Endothelial cell (in vitro differentiated cells): ENCODE measurements around the gene RCOR3. TPM values are rescaled to one million over a fixed set of nuclear protein-coding genes. Genes with fewer than 3 reads are reported as not detected.
A peak's percentile ranks its signal among the peaks of the same experiment; 100 is the strongest.

Experiments used
- DNase-seq: peaks from one replicate; pipeline ENCODE4 v3.0.0; 2021; ENCODE audit warnings: low spot score
- H3K27ac Mint-ChIP-seq: one replicate; pipeline ENCODE4 v1.8.0; 2021; ENCODE audit warnings: mixed read lengths, inconsistent platforms; ENCODE audit not compliant: unreplicated experiment
- H3K27me3 Mint-ChIP-seq: one replicate; pipeline ENCODE4 v1.8.0; 2021; ENCODE audit warnings: mild to moderate bottlenecking, moderate library complexity, mixed read lengths, inconsistent platforms; ENCODE audit not compliant: unreplicated experiment
- H3K36me3 Mint-ChIP-seq: one replicate; pipeline ENCODE4 v1.8.0; 2021; ENCODE audit warnings: mild to moderate bottlenecking, low read depth, mixed read lengths, inconsistent platforms; ENCODE audit not compliant: unreplicated experiment
- H3K4me1 Mint-ChIP-seq: one replicate; pipeline ENCODE4 v1.8.0; 2021; ENCODE audit warnings: mild to moderate bottlenecking, mixed read lengths, inconsistent platforms; ENCODE audit not compliant: unreplicated experiment
- H3K4me3 Mint-ChIP-seq: one replicate; pipeline ENCODE4 v1.8.0; 2021; ENCODE audit warnings: mild to moderate bottlenecking, mixed read lengths, inconsistent platforms; ENCODE audit not compliant: unreplicated experiment
- H3K9me3 Mint-ChIP-seq: one replicate; pipeline ENCODE4 v1.8.0; 2021; ENCODE audit warnings: mixed read lengths, inconsistent platforms; ENCODE audit not compliant: unreplicated experiment
- long read RNA-seq: library from polyadenylated mRNA; unstranded; transcript quantifications from one replicate; pipeline ENCODE4 v2.0.0, GENCODE V29; 2020; ENCODE audit not compliant: unreplicated experiment
- total RNA-seq: library from RNA; stranded (reverse); fragmentation: NEBNext Ultra II Directional; extraction: Animal tissue kit (Norgen Biotek cat#: 25700); gene quantifications from one replicate; pipeline ENCODE4 v1.2.1, GENCODE V29; 2021; ENCODE audit not compliant: unreplicated experiment
- TF ChIP-seq, protein P1 (sequence below): fragments of 200-600 bp; sonication (generic); IDR thresholded peaks from one replicate; pipeline ENCODE4 v1.5.0; 2021; ENCODE audit warnings: antibody characterized with exemption; ENCODE audit not compliant: unreplicated experiment

The RCOR3 gene
- 39.6 TPM for total RNA-seq
- long read RNA-seq, partial matches to known transcripts = 1 of 3 reads
- long read RNA-seq, other reads (novel, unspliced or antisense) = 2 of 3 reads

GRCh38 chr1:211258756-211259637, at the start of gene RCOR3:
Gene RCOR3, plus strand, starts transcription at chr1:211259366. Its CDS starts 195 bp downstream, at chr1:211259561.
- TF ChIP-seq, protein P1, sequence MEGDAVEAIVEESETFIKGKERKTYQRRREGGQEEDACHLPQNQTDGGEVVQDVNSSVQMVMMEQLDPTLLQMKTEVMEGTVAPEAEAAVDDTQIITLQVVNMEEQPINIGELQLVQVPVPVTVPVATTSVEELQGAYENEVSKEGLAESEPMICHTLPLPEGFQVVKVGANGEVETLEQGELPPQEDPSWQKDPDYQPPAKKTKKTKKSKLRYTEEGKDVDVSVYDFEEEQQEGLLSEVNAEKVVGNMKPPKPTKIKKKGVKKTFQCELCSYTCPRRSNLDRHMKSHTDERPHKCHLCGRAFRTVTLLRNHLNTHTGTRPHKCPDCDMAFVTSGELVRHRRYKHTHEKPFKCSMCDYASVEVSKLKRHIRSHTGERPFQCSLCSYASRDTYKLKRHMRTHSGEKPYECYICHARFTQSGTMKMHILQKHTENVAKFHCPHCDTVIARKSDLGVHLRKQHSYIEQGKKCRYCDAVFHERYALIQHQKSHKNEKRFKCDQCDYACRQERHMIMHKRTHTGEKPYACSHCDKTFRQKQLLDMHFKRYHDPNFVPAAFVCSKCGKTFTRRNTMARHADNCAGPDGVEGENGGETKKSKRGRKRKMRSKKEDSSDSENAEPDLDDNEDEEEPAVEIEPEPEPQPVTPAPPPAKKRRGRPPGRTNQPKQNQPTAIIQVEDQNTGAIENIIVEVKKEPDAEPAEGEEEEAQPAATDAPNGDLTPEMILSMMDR = peak; percentile 77
- Mint-ChIP-seq H3K4me3 (peak within 1 kb of the TSS; percentile 96), H3K4me1 (peaks cover 18% of the 10 kb centered on the region), H3K36me3 (peaks cover 5% of the 10 kb centered on the region), H3K27ac (peak within 1 kb of the TSS; percentile 94), H3K9me3 (no peaks in the 10 kb centered on the region), H3K27me3 (peaks cover 12% of the 10 kb centered on the region)
- DNase-seq = peak; percentile 95

- TF ChIP-seq, protein P1 = no peak
- Mint-ChIP-seq H3K9me3 (no peaks in the 10 kb centered on the region), H3K4me3 (no peak overlapping the region)
Measured at GRCh38 chr1:211210052-211210451, 49.1 kb upstream of the RCOR3 start.

DNA sequence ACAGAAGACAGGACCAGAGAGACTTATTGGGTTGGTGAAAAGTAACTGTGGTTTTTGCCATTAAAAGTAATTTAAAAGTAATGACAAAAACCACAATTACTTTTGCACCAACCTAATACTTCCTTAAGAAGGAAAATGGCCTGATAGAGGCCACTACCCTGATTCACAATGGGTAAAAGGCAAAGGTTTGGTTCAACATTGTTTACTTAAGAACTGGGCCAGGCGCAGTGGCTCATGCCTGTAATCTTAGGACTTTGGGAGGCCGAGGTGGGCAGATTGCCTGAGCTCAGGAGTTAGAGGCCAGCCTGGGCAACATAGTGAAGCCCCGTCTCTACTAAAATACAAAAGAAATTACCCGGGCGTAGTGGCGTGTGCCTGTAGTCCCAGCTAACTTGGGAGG, 48.2 kb upstream of the RCOR3 start:
- Mint-ChIP-seq H3K27me3 (peaks cover 2% of the 10 kb centered on the region), H3K36me3 (no peaks in the 10 kb centered on the region), H3K27ac (no peak overlapping the region), H3K4me1 (no peaks in the 10 kb centered on the region), H3K4me3 (no peak overlapping the region), H3K9me3 (no peaks in the 10 kb centered on the region)
- TF ChIP-seq, protein P1 = no peak
- DNase-seq = no peak

More at GRCh38 chr1:211210052-211210451, 49.1 kb upstream of the RCOR3 start:
- Mint-ChIP-seq H3K27ac (no peak overlapping the region), H3K27me3 (no peaks in the 10 kb centered on the region), H3K4me1 (no peaks in the 10 kb centered on the region), H3K36me3 (no peaks in the 10 kb centered on the region)
- no peak for DNase-seq

DNA sequence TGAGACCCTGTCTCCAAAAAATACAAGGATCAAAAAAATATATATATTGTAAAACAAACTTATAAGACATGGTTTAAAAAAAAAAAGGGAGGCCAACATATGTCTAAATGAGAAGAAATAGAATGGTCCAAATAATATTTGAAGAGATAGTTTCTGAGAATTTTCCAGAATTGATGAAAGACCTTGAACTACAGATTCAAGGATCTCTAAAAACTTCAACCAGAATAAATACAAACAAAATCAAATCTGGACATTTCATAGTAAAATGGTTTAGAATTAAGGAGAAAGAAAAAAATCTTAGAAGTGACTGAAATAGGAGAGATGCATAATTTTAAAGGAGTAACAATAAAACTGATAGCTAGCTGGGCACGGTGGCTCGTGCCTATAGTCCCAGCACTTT, 45.5 kb upstream of the RCOR3 start:
- H3K4me3 Mint-ChIP-seq = no peak overlapping the region
- no peaks in the 10 kb centered on the region for H3K4me1 Mint-ChIP-seq
- peaks cover 2% of the 10 kb centered on the region for H3K27me3 Mint-ChIP-seq
- no peak overlapping the region for H3K27ac Mint-ChIP-seq
- DNase-seq = no peak
- no peaks in the 10 kb centered on the region for H3K9me3 Mint-ChIP-seq
- TF ChIP-seq, protein P1 = no peak
- H3K36me3 Mint-ChIP-seq = no peaks in the 10 kb centered on the region

DNA sequence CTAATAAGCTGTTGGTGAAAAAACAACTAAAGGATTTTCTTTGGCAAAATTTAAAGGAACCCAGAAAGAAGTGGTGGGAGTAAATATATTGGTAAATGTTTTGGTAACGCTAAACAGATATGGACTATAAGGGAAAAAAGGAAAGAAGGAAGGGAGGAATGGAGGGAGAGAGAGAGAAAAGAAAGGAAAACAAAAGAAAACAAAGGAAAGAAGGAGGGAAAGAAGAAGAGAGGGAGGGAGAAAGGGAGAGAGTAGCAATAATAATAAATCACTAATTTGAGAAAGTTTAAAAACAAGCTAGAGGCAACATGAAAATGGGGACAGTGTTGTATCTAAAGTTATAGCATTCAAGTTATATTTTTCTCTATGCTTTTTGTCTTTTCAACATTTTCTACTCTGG, 43.6 kb upstream of the RCOR3 start:
- Mint-ChIP-seq H3K4me3 (no peak overlapping the region), H3K36me3 (no peaks in the 10 kb centered on the region), H3K9me3 (no peaks in the 10 kb centered on the region), H3K27me3 (peaks cover 2% of the 10 kb centered on the region), H3K4me1 (no peaks in the 10 kb centered on the region), H3K27ac (no peak overlapping the region)
- no peak for DNase-seq
- TF ChIP-seq, protein P1 = no peak
